B cell (primary cell): ENCODE data around the gene SLC6A6. TPM values are rescaled to one million over a fixed set of nuclear protein-coding genes. Genes with fewer than 3 reads are reported as not detected.

Experiments used
- ATAC-seq: fragments of 200-7000 bp; cut with Tn5 transposase; one replicate; pipeline ENCODE4 v1.10.0; 2021; ENCODE audit warnings: low read depth, mild to moderate bottlenecking, moderate number of reproducible peaks, moderate library complexity
- CTCF ChIA-PET: fragments of 350-600 bp; sonication (Branson Sonifier 250); formaldehyde crosslinking; loops from one replicate; lab custom pipeline; 2021; ENCODE audit warnings: antibody characterized with exemption, inconsistent platforms; lab: Charles Lee
- POLR2A ChIA-PET: fragments of 350-600 bp; sonication (Branson Sonifier 250); formaldehyde crosslinking; loops from one replicate; lab custom pipeline; 2021; ENCODE audit warnings: antibody characterized with exemption; lab: Charles Lee
- DNase-seq: peaks from one replicate; pipeline ENCODE4 v3.0.0; 2013
- H2AFZ ChIP-seq: 2 replicates; pipeline ENCODE4 v1.6.1; 2012; ENCODE audit warnings: mild to moderate bottlenecking, low read depth, low read length; ENCODE audit not compliant: insufficient read depth, poor library complexity, severe bottlenecking
- H3K27ac ChIP-seq, 2 donors: 1 replicate in 1 of 2; 2 replicates in 1 of 2; pipeline ENCODE4 v1.5.1; 2012 to 2013; ENCODE audit warnings: low read length in 2 of 2, mild to moderate bottlenecking in 2 of 2, moderate library complexity in 1 of 2
- H3K27me3 ChIP-seq, 4 experiments: fragments of 200-600 bp in 1 of 4; sonication (generic) in 1 of 4; replicated peaks in 1 of 4; 1 replicate in 2 of 4; 2 replicates in 2 of 4; pipeline versions ENCODE4 v1.6.1 to v1.7.0; 2013 to 2016; ENCODE audit warnings: low read length in 3 of 4, mild to moderate bottlenecking in 2 of 4, mixed read lengths in 1 of 4, moderate library complexity in 1 of 4; ENCODE audit not compliant: insufficient read depth in 4 of 4, control insufficient read depth in 3 of 4; ENCODE audit errors: control extremely low read depth in 1 of 4
- H3K36me3 ChIP-seq, 2 experiments: replicated peaks in 1 of 2; 1 replicate in 1 of 2; 2 replicates in 1 of 2; pipeline versions ENCODE4 v1.6.1 to v1.7.1; 2013; ENCODE audit warnings: low read length in 1 of 2; ENCODE audit not compliant: insufficient read depth in 2 of 2, control insufficient read depth in 1 of 2; ENCODE audit errors: control extremely low read depth in 1 of 2, extremely low read depth in 1 of 2
- H3K4me1 ChIP-seq, 2 donors: fragments of 200-600 bp in 1 of 2; sonication (generic) in 1 of 2; 1 replicate in 1 of 2; 2 replicates in 1 of 2; pipeline versions ENCODE4 v1.5.1 to v1.6.1; 2013 to 2017; ENCODE audit warnings: low read length in 2 of 2; ENCODE audit not compliant: control insufficient read depth in 2 of 2, insufficient read depth in 2 of 2
- H3K4me2 ChIP-seq: replicated peaks from 2 replicates; pipeline ENCODE3; 2012; ENCODE audit warnings: mild to moderate bottlenecking, low read depth, low read length; ENCODE audit not compliant: poor library complexity, severe bottlenecking
- H3K4me3 ChIP-seq, 5 experiments: fragments of 200-600 bp in 1 of 5; sonication (generic) in 1 of 5; 1 replicate in 3 of 5; 2 replicates in 2 of 5; pipeline versions ENCODE4 v1.5.1 to v1.7.0; 2011 to 2016; ENCODE audit warnings: low read length in 4 of 5, mild to moderate bottlenecking in 4 of 5, low read depth in 2 of 5, control low read depth in 1 of 5, moderate library complexity in 1 of 5; ENCODE audit not compliant: insufficient read depth in 1 of 5; ENCODE audit errors: control extremely low read depth in 1 of 5, extremely low read depth in 1 of 5
- H3K79me2 ChIP-seq: fragments of 200-600 bp; sonication (generic); one replicate; pipeline ENCODE4 v1.6.0; 2016; ENCODE audit warnings: low read length; ENCODE audit not compliant: control insufficient read depth, insufficient read depth
- H3K9ac ChIP-seq: fragments of 200-600 bp; sonication (generic); 2 replicates; pipeline ENCODE4 v1.6.1; 2017; ENCODE audit warnings: mild to moderate bottlenecking, low read length, moderate library complexity
- H3K9me3 ChIP-seq, 3 donors: one replicate each; pipeline versions ENCODE4 v1.6.1 to v1.7.1; 2013; ENCODE audit warnings: low read length in 2 of 3; ENCODE audit not compliant: control insufficient read depth in 2 of 3, insufficient read depth in 1 of 3; ENCODE audit errors: control extremely low read depth in 1 of 3
- H4K20me1 ChIP-seq: 2 replicates; pipeline ENCODE4 v1.6.0; 2012; ENCODE audit warnings: mild to moderate bottlenecking, low read length; ENCODE audit not compliant: insufficient read depth, control insufficient read depth, poor library complexity, severe bottlenecking
- H3K27ac Mint-ChIP-seq: one replicate; pipeline ENCODE4 v1.8.0; 2021; ENCODE audit warnings: mixed read lengths
- H3K27me3 Mint-ChIP-seq: one replicate; pipeline ENCODE4 v1.8.0; 2021; ENCODE audit warnings: mixed read lengths
- H3K4me1 Mint-ChIP-seq: one replicate; pipeline ENCODE4 v1.8.0; 2021; ENCODE audit warnings: mixed read lengths
- H3K4me3 Mint-ChIP-seq: one replicate; pipeline ENCODE4 v1.8.0; 2021; ENCODE audit warnings: mixed read lengths
- H3K9me3 Mint-ChIP-seq: one replicate; pipeline ENCODE4 v1.8.0; 2022; ENCODE audit warnings: mixed read lengths; ENCODE audit not compliant: insufficient read depth
- CTCF ChIP-seq: fragments of 200-600 bp; IDR thresholded peaks from one replicate; pipeline ENCODE4 v1.8.0; 2022; ENCODE audit warnings: antibody characterized with exemption, mild to moderate bottlenecking
- EZH2 ChIP-seq: IDR thresholded peaks from 2 replicates; pipeline ENCODE4 v1.6.1; 2012; ENCODE audit warnings: borderline replicate concordance, low read depth, mild to moderate bottlenecking, moderate library complexity, low read length; ENCODE audit not compliant: insufficient read depth, poor library complexity, severe bottlenecking
- WGBS: methylation state at CpG from one replicate; pipeline ENCODE4 v1.1.5; 2013; ENCODE audit warnings: missing lambda C conversion rate; ENCODE audit not compliant: insufficient coverage; 5-methylcytosine and 5-hydroxymethylcytosine counted together
- intact Hi-C: fragments of 100-400 bp; cut with micrococcal nuclease; formaldehyde crosslinking; loops from one replicate; pipeline ENCODE4 v1.10.0; 2022
- polyA plus RNA-seq: library from polyadenylated mRNA; depleted of rRNA; stranded (reverse); fragments of >200 nt; gene quantifications from 2 replicates; pipeline ENCODE4 v1.2.3, GENCODE V29; 2012
- total RNA-seq, 2 donors: library from RNA; stranded (reverse); fragments of 120-200 nt in 1 of 2; gene quantifications; 1 replicate in 1 of 2; 2 replicates in 1 of 2; pipeline versions ENCODE4 v1.2.3 to v1.2.4, GENCODE V29; 2013 to 2022

The SLC6A6 gene
- total and polyA plus RNA-seq, 2 donors (not counting 1 experiment from before 2014, with no cell fraction given), result 34.2 to 48.7 TPM

DNA sequence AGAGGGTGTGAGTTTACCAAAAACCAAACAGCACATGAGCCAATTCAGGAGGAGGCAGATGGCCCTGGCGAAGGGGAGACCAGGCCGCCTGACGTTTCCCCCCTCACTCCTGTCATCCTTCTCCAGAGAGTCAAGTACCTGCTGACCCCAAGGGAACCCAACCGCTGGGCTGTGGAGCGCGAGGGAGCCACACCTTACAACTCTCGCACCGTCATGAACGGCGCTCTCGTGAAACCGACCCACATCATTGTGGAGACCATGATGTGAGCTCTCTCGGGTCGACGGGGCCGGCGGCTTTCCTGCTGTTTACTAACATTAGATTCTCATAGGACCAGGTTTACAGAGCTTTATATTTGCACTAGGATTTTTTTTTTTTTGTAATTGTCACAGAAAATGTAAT, 82.3 kb downstream of the SLC6A6 start:
- no peaks in the 10 kb centered on the region for H3K4me1 ChIP-seq
- H3K4me2 ChIP-seq, result no peak overlapping the region
- ATAC-seq (no peak), DNase-seq (no peak)
- H3K27ac ChIP-seq, result no peak overlapping the region
- Mint-ChIP-seq H3K9me3 (no peaks in the 10 kb centered on the region), H3K4me1 (no peaks in the 10 kb centered on the region), H3K27me3 (no peaks in the 10 kb centered on the region), H3K4me3 (no peak overlapping the region), H3K27ac (no peak overlapping the region)
- no peak overlapping the region for H3K9ac ChIP-seq
- H3K9me3 ChIP-seq, result no peaks in the 10 kb centered on the region
- no peaks in the 10 kb centered on the region for H3K79me2 ChIP-seq
- ChIA-PET POLR2A (no interaction called here), CTCF (interaction anchor here (0.6 kb wide), 1 partner anchor 10 kb away, joined by 3 read pairs; no protein-coding TSS in a partner anchor)
- H3K36me3 ChIP-seq, result peaks cover 0 to 70% of the 10 kb centered on the region in 2 experiments
- H2AFZ ChIP-seq, result no peak overlapping the region
- H4K20me1 ChIP-seq, result no peaks in the 10 kb centered on the region
- TF ChIP-seq EZH2, result no peak
- TF ChIP-seq CTCF, result no peak
- intact Hi-C loops, result no loop called here
- no peaks in the 10 kb centered on the region for H3K27me3 ChIP-seq
- 95% methylated on average over 15 of the region's 17 CpGs for WGBS
- H3K4me3 ChIP-seq, result no peak overlapping the region

DNA sequence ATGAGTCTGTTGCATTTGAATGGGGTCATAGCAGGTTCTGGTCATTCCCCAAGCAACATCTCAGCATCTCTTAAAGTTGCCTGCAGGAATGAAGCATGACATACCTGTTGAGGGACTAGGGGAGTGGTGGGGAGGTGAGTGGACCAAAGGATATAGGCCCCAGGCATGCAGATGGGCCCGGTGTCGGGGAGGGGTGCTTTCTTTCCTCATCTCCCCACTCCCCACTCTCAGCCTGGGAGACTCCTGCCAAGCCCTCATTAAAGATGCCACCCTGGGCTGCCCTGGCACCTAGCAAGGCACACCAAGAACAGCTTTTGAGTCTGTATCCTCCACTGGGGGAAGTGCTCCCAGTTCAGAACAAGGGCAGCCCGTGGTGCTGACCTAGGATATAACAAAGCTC, 83.6 kb downstream of the SLC6A6 start:
- Histone ChIP-seq H4K20me1 (no peaks in the 10 kb centered on the region), H3K27ac (no peak overlapping the region), H3K4me1 (no peaks in the 10 kb centered on the region), H3K9me3 (no peaks in the 10 kb centered on the region), H3K36me3 (peaks cover 0 to 58% of the 10 kb centered on the region in 2 experiments), H3K79me2 (no peaks in the 10 kb centered on the region), H3K4me2 (no peak overlapping the region), H2AFZ (no peak overlapping the region), H3K4me3 (no peak overlapping the region), H3K9ac (no peak overlapping the region), H3K27me3 (no peaks in the 10 kb centered on the region)
- intact Hi-C loops, result no loop called here
- no peak for DNase-seq
- Mint-ChIP-seq H3K9me3 (no peaks in the 10 kb centered on the region), H3K4me3 (no peak overlapping the region), H3K27ac (no peak overlapping the region), H3K27me3 (no peaks in the 10 kb centered on the region), H3K4me1 (no peaks in the 10 kb centered on the region)
- no peak for TF ChIP-seq CTCF
- TF ChIP-seq EZH2, result no peak
- ATAC-seq, result no peak
- ChIA-PET CTCF (no interaction called here), POLR2A (no interaction called here)
- WGBS, result 100% methylated on average over 1 of the region's 3 CpGs
